NB4 (cell line): Measurements from ENCODE around the gene WASF3.

Source experiments
- DNase-seq: peaks from one replicate; pipeline ENCODE4 v3.0.0; 2010; ENCODE audit warnings: low read depth
- H3K4me3 ChIP-seq: one replicate; pipeline ENCODE4 v1.5.1; 2011; ENCODE audit warnings: mild to moderate bottlenecking, low read depth, low read length, moderate library complexity
- MAX ChIP-seq: IDR thresholded peaks from 2 replicates; pipeline ENCODE4 v1.6.1; 2011; ENCODE audit warnings: low read depth, low read length
- MYC ChIP-seq: IDR thresholded peaks from 2 replicates; pipeline ENCODE4 v1.6.1; 2011; ENCODE audit warnings: low read depth, low read length
- POLR2A ChIP-seq: IDR thresholded peaks from 2 replicates; pipeline ENCODE4 v1.6.1; 2011; ENCODE audit warnings: mild to moderate bottlenecking; ENCODE audit not compliant: insufficient read length; ENCODE audit errors: extremely low read depth
- TF ChIP-seq, protein P1 (sequence below): IDR thresholded peaks from one replicate; pipeline ENCODE4 v1.5.1; 2012; ENCODE audit warnings: low read depth, low read length

WASF3 gene

DNA sequence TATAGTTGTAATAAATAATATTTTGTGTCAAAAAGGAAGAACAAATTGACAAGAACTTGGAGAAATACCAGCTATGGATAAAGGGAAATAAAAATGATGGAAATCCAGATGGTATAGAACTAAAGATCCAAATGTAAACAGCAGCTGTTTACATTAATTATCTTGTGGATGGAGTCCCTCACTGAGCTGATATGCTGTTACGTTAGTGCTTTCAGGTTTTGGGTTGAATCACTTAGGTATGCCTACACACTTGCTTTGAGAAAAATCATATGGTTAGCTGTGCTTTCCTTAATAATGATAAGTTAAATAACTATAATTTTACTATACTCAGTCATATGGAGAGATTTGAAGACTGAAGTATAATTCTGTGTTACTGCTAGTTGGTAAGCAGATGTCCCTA is 27.7 kb downstream of the WASF3 start:
- no peak for DNase-seq
- TF ChIP-seq POLR2A: no peak
- TF ChIP-seq MYC: no peak
- TF ChIP-seq, protein P1, sequence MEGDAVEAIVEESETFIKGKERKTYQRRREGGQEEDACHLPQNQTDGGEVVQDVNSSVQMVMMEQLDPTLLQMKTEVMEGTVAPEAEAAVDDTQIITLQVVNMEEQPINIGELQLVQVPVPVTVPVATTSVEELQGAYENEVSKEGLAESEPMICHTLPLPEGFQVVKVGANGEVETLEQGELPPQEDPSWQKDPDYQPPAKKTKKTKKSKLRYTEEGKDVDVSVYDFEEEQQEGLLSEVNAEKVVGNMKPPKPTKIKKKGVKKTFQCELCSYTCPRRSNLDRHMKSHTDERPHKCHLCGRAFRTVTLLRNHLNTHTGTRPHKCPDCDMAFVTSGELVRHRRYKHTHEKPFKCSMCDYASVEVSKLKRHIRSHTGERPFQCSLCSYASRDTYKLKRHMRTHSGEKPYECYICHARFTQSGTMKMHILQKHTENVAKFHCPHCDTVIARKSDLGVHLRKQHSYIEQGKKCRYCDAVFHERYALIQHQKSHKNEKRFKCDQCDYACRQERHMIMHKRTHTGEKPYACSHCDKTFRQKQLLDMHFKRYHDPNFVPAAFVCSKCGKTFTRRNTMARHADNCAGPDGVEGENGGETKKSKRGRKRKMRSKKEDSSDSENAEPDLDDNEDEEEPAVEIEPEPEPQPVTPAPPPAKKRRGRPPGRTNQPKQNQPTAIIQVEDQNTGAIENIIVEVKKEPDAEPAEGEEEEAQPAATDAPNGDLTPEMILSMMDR: no peak
- TF ChIP-seq MAX: no peak
- no peak overlapping the region for H3K4me3 ChIP-seq

GRCh38 chr13:26587251-26587650 is 29.8 kb downstream of the WASF3 start:
- TF ChIP-seq MAX (no peak), MYC (no peak), POLR2A (no peak)
- TF ChIP-seq, protein P1: no peak
- H3K4me3 ChIP-seq: no peak overlapping the region
- no peak for DNase-seq

- TF ChIP-seq MAX (no peak), POLR2A (no peak), MYC (no peak)
- TF ChIP-seq, protein P1: no peak
- no peak for DNase-seq
- no peak overlapping the region for H3K4me3 ChIP-seq
These were observed 31.7 kb downstream of the WASF3 start for GRCh38 chr13:26589226-26589625.

- peak; percentile 3 for DNase-seq
- TF ChIP-seq, protein P1: no peak
- no peak for TF ChIP-seq POLR2A
- no peak for TF ChIP-seq MYC
- no peak for TF ChIP-seq MAX
- no peak overlapping the region for H3K4me3 ChIP-seq
These were observed 32.3 kb downstream of the WASF3 start for GRCh38 chr13:26589754-26590153.

DNA sequence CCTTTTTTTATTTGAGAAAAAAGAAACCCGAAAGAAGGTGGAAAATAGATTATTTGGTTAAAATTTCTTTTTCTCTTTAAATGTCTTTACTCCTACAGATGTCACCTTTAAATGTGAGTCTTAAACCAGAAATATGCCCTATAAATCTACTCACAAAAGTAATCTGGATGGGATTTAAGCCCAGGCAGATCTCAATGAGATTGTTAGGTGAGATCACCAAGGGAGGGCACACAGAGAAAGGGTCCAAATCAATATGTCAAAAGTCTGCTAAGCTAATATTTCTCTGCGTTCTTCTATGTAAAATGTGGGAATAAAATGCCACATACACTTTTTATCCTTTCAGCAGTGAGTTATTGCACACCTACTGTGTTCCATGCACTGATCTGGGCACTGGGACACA is 32.9 kb downstream of the WASF3 start:
- DNase-seq: no peak
- TF ChIP-seq POLR2A: no peak
- no peak for TF ChIP-seq MAX
- no peak for TF ChIP-seq MYC
- TF ChIP-seq, protein P1: no peak
- no peak overlapping the region for H3K4me3 ChIP-seq

DNA sequence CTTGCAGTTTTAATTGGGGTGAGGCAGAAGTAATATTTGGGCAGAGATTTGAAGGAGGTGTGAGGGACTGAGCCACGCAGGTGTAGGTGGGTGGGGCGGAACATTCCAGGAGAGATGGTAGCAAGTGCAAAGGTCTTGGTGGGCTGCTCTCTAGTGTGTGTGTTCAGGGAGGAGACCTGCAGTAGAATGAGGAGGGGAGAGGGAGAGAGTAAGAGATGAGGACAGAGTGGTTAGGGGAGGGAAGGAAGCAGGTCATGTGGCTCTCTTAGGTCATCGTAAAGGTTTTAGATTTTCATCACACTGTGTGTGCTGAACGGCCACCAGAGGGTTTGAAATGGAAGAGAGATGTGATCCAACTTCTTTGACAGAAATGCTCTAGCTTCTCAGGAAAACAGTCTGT is 33.5 kb downstream of the WASF3 start:
- DNase-seq: no peak
- TF ChIP-seq MAX: no peak

More for the DNA sequence above, 33.5 kb downstream of the WASF3 start:
- H3K4me3 ChIP-seq: no peak overlapping the region
